NCI-H2081 (cell line): Measurements from ENCODE around the gene GZMH.
"Not testable (repeated sequence)": the region's sequence is repeated elsewhere in the genome, so short reads cannot be mapped to it uniquely, and the experiment has no call there.

ENCODE experiments used
- DNase-seq, 2 experiments: peaks; one replicate each; lab custom pipeline; 2025; lab: John Stamatoyannopoulos, UW

GZMH gene, protein sequence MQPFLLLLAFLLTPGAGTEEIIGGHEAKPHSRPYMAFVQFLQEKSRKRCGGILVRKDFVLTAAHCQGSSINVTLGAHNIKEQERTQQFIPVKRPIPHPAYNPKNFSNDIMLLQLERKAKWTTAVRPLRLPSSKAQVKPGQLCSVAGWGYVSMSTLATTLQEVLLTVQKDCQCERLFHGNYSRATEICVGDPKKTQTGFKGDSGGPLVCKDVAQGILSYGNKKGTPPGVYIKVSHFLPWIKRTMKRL

DNA sequence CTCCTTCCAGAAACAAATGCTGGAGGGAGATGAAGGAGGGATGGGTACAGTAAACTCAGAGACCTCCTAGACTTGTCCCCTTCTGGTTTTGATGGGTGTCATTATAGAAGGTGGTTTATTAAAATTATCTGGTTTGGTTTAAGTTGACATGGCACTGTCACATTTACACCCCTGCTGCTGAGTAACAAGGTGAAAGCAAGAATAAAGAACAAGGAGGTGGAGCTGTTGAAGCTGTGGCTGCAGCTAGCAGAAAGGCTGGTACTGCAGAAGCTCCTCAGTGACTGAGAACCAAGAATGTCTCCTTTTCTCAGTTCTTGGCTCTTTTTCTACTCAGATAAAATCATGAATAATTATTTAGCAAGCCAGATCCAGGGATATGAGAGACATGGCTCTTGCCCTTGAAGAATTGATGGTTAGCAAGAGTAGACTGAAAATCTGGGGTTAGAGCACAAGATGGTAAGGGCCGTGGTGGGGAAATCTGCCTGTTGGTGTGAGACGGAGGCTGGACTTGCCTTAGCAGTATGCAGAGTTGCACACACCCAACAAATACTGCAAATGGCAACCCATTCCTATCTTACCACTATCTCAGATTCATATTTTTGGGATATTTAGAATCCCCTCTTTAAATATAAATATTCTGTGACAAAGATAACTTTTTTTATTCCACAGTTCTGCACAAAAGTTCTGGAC, at the start of gene GZMH:
TSS of gene GZMH (minus strand) at position 31 of the 690 bp plus-strand sequence. CDS start 72 bp downstream, outside the sequence.
- DNase-seq: no peak

DNA sequence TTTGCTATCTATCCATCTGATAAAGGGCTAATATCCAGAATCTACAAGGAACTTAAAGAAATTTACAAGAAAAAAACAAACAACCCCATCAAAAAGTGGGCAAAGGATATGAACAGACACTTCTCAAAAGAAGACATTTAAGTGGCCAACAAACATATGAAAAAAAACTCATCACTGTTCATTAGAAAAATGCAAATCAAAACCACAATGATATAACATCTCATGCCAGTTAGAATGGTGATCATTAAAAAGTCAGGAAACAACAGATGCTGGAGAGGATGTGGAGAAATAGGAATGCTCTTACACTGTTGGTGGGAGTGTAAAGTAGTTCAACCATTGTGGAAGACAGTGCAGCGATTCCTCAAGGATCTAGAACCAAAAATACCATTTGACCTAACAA, 38.9 kb upstream of the GZMH start:
- not testable (repeated sequence) for DNase-seq

DNA sequence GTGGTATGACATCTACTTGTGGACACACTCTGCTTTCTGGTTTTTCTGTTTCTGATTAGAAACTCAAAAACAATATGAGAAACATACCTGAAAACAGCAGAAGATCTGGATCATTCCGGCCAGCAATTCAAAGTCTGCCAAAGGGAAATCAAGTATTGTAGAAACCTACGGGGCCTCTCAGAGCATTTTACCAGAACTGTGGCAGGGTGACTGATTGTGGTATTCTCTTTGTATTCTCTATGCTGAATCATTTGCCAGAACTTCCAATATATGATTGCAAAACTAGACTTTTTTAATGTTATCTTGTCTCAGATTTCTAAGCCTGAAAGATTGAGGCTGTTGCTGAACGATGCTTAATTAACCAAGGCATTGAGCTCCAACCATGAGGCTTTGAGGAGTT, 30.4 kb upstream of the GZMH start:
- no peak for DNase-seq

DNA sequence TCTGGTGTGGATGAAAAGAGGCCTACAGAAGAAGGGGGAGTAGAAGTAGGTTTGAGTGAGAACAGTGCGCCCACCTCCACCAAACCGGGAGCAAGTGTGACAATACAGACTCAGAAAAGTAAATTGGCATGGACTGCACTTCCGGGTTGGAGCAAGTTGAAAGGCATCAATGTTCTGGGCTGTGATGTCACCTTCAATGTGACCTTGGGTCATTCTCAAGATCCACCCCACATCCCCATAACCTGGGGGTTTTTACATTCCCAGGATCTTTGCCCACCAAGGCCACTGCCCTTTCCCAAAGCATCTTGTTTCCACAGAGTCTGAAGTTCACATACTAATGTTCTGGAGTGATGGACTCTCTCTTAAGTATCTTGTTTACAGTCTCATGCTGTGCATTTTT, 29.8 kb upstream of the GZMH start:
- DNase-seq: no peak

DNA sequence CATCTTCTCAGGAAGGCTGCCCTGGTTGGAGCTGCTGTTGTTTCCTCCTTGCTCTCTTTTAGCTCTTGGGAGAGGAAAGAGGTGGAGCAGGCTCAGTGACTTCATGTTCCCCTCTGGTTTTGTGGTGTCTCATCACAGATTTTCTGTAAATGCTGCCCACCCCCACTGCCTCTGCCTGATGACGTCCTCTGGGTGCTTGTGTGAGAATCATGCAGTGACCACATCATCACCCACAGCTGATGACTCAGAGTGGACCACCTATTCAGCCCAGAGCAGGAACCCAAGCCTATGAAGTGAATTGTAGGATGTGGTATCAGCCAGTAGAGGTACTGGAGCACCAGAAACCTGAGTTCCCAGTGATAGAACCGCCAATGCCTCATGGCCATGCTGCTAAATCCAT, 24.7 kb upstream of the GZMH start, which contains the start of gene GZMB:
TSS of gene GZMB (minus strand) at position 33 of the 400 bp plus-strand sequence. CDS start at position 3, 30 bp downstream.
- no peak for DNase-seq

DNA sequence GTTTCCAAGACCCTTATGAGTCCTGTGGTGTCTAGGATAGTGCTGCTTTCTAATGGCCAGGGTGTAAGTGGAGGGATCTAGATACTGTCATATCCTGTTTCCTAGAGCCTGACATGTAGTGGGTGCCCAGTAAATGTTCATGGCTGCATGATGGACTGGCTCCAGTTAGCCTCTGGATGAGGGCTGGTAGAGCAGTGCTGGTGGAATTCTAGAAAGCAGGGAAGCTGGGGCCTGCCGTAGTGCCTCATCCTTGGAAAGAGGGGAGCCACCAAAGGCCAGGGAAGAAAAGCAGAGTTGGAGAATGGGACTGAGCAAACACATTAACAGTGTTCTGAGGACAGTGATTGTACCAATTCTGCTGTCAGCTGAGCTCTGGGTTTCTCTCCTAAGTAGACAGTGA, 23.9 kb upstream of the GZMH start:
- DNase-seq: no peak

DNA sequence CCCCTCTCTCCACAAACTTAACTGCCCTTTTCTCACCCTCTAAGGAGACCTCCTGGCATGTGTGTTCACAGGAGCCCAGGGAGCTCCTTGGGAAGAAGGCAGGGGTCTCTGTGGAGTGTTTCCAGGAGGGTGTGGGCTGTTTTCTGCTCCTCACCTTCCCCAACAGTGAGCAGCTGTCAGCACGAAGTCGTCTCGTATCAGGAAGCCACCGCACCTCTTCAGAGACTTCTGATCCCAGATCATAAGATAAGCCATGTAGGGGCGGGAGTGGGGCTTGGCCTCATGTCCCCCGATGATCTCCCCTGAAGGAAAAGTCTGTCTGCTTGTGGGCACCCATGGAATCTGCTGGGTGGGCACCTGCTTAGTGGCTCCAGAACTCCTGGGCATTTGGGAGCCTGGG, 23.3 kb upstream of the GZMH start:
- DNase-seq: no peak

DNA sequence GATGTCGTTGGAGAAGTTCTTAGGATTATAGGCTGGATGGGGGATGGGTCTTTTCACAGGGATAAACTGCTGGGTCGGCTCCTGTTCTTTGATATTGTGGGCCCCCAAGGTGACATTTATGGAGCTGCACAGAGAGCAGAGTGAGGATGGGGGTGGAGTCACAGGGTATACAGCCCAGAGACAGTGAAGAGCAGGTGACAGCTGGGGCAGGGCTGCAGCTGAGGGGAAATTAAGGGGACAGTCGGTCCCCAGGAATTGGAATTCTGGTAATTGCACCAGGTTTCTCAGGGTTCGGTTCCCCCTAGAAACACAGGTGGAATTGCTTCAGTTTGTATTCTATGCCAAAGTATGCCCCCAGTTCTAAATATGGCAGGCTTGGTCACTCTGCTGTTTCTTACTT, 22.9 kb upstream of the GZMH start:
- DNase-seq: no peak

DNA sequence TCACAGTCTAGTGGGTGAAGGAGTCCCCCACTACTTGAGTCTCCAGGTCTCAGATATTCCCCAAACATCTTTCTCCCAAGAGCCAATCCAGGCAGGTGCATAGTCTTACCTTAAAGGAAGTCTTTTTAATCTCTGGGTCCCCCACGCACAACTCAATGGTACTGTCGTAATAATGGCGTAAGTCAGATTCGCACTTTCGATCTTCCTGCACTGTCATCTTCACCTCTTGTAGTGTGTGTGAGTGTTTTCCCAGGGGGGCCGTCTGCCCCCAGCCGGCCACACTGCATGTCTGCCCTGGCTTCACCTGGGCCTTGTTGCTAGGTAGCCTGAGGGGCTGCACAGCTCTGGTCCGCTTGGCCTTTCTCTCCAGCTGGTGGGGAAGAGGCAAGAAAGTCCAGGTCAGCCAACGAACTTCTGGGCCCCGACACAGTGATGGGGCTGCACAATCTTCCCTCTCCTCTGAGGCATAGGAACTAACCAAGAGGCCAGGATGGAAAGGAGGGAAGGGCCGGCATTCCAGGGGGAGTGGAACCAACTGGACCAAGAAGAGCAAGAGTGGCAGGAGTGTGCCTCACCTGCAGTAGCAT, 22.4 kb upstream of the GZMH start:
- DNase-seq: no peak

DNA sequence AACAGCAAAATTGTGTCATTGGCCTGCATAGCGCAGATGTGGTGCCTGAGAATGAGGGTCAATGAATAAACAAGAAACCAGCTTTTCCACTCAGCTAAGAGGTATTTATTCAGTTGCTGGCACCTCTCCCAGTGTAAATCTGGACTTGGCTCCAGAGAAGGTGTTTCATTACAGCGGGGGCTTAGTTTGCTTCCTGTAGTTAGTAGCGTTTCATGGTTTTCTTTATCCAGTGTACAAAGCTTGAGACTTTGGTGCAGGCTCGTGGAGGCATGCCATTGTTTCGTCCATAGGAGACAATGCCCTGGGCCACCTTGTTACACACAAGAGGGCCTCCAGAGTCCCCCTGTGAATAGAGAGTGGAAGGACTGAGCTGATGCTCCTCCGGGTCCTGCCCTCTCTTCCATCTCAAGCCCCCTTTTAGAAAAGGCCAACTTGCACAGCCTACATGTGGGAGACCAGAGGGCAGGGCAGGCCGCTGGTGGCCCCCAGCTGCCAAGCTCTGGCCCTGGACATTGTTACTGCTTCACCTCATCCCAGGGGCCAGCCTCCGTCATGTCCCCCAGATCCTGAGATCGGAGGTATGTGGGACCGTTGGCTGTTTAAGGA, 21.5 kb upstream of the GZMH start:
- DNase-seq: peak; percentile 85 to 96

DNA sequence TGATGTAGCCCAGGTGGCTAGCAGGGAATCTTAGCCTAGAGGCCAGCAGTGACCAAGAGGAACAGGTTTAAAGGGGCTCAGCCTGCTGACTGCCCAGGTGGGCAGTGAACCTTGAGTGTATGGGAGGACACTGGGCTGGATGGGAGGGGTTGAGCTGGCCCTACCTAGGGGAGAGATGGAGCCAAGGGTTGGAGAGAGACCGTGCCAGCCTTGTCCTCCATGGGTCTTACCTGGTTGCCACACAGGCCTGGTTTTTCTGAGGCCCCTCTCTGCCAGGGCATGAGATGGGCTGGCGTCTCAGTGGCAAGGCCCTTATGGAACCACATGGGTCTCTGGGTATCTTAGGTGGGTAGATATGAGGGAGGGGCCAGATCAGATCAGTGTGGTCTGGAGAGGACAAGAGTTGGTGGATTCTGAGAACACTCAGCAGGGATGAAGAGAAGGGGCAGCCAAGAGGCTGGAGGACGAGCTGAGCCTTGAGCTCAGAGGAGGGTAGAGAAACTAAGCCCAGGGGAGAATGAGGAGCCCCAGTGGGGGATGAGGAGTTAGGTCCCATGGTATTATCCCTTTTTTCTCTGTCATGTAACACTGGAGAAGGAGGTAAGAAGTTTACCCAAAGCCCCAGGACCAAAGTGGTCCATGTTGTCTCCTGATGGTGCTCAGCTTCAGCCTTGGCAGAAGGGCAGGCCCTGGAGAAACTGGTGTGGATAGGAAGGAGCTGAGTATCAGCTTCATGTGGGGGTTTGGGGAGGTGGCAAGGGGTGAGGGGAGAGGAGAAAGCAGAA, 20.8 kb upstream of the GZMH start:
- DNase-seq: no peak

DNA sequence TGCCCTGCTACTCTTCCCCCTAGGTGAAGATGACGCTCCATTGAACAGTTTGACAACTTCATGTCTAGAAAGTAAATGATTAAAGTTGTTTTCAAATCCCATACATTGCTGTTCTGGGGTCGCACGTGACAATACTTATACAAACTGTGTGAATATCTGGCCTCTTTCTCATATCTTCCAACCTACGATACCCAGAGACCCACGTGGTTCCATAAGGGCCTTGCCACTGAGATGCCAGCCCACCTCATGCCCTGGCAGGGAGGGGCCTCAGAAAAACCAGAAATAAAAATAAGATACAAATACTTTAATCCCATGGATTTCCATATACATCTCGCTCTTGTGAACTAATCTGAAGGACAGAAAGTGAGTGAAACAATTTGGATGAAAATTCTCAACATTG, 20.0 kb upstream of the GZMH start:
- no peak for DNase-seq

DNA sequence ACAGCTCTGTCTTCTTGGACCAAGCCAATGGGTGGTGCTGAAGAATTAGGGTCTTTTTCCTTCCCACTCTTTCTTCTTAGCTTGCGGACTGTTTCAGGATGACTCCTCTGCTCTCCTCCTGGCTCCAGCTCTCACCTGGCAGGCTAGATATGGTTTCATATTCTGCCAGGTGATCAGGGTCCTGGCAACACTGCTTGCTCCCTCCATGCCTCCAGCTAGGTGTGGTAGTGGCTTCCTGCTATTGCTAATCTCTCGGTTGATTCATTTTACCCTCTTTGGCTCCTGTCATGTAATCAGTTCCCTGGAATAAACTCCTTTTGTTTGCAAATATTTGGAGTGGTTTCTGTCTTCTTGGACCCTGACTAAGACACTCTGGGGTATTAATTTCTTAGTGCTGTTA, 4.3 kb upstream of the GZMH start:
- DNase-seq: no peak

DNA sequence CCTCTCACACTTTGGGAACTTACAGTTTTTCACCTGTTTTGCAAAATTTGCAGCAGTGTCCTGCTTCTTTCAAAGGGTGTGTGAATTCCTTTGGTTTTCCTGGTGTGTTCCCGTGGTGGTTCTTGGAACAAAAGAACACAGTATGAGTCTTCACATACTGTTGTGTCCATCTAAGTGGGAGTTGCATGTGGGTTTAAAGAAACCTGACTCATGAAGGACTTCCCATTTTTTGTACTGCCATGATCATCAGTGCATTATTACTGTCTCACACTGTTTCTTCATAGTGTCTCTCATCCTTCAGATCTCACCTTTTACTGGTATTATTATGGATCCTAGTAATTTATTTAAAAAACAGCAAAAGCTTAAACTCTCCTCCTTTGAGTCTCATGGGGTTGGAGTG, 3.8 kb upstream of the GZMH start:
- no peak for DNase-seq

DNA sequence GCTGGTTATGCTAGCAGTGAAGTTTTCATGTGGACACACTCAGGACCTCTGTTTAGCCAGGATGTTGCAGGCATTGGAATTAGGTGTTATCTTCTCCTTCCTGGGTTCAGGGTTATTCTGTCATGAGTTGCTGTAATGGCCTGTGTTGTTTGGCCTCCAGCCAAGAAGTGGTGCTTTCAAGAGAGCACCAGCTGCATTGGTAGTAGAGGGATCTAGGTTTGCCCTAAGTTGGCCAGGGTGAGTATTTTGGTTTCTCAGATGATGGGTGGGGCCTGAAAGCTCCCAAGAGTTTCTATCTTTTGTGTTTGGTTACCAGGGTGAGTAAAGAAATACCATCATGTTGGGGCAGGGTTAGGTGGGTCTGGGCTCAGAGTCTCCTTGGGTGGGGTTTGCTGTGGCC, 2.7 kb upstream of the GZMH start:
- DNase-seq: peak in 1 of 2 experiments; percentile 10

DNA sequence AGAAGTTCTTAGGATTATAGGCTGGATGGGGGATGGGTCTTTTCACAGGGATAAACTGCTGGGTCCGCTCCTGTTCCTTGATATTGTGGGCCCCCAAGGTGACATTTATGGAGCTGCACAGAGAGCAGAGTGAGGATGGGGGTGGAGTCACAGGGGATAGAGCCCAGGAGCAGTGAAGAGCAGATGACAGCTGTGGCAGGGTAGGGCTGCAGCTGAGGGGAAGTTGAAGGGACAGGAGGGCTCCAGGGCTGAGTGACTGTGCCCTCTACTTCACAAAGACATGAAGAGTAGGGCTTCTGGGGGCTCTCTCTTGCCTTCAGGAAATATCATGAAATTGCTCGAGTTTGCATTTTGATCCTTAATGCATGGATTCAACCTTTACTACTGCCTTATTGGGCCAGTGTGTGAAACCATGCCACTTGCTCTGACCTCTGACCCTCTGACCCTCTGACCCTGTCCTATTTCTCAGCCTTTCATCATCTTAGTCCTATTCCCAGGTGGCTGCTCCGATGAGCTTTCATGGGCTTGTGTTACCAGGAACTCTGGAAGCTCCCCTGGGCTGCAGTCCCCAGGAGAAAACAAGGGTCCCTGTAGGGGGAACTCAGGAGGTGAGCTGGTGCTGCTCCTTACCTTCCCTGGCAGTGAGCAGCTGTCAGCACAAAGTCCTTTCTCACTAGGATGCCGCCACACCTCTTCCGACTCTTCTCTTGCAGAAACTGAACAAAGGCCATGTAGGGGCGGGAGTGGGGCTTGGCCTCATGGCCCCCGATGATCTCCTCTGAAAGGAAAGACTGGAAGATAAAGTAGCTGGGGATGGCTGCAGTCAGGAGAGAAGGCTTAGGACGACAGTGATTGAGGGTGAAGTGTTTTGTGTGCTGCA, 1.6 kb downstream of the GZMH start:
- no peak for DNase-seq

DNA sequence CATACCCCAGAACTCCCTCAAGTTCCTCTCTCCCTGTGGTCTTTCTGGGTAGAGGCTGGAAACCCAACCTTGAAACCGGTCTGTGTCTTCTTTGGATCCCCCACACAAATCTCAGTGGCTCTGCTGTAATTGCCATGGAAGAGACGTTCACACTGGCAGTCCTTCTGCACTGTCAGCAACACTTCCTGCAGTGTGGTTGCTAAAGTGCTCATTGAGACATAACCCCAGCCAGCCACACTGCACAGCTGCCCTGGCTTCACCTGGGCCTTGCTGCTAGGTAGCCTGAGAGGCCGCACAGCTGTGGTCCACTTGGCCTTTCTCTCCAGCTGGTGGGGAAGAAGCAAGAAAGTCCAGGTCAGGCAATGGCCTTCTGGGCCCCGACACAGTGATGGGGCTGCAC, 2.4 kb downstream of the GZMH start:
- DNase-seq: no peak

DNA sequence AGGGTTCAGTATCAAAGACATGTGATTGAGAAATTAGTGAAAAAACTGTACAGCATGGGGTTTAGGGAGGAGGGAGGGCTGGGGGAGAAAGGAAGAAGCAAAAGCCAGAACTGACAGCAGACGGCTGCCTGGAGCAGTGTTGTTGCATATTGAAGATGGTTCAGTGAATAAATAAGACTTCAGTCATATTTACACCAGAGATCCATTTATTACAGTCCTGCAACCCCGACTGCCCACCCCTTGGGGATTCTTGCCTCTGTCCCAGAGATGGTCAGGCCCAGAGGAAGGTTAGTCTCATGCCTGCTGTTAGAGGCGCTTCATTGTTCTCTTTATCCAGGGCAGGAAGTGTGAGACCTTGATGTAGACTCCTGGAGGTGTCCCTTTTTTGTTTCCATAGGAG, 3.2 kb downstream of the GZMH start:
- DNase-seq: no peak

DNA sequence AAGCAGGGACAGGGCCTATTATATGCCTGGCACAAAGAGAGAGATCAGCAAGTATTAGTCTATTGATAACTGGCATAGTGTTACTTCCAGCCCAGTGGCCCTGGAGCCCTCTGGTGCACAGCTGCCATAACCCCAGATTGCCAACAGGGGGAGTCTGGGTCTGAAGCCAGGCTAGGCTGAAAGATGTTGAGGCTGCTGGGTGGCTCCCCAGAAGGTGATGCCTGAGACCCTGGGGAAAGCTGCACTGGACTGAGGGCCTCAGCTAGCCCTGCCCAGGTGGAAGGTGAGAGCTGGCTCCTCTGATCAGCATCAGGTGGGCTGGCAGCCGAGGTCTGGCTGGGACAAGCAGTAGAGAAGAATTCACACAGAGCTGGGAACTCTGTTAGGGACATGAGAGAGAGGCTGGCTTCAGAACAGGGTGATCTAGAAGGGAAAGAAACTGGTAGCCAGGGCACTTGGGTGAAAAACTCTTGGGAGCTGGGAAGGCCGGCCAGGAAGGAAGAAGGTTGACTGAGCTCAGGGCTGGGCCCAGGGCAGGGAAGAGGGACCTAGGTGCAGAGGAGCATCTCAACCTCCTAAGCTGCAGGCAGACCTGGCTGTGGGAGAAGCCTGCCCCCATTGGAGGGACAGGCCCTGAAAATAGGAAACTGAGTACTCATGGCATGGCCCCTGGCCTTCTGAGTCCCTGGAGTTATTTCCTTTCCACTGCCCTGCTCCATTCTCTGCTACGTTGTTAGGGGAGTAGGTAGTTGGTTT, 3.9 kb downstream of the GZMH start:
- DNase-seq: peak; percentile 13

DNA sequence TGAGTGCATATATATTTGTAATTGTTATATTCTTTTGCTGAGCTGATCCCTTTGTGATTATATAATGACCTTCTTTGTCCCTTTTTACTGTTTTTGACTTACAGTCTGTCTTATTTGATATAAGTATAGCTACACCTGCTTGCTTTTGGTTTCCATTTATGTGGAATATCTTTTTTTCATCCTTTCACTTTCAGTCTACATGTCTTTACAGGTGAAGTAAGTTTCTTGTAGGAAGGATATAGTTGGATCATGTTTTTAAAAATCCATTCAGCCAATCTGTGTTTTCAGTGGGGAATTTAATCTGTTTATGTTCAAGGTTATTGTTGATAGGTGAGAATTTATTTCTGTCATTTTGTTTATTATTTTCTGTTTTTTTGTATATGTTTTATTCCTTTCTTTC, 12.1 kb downstream of the GZMH start:
- DNase-seq: no peak
